Ishikawa (cell line): Measurements from ENCODE around the gene GARIN1A.

Experiments
- CEBPB ChIP-seq: IDR thresholded peaks from 2 replicates; pipeline ENCODE4 v1.6.1; 2012
- CREB1 ChIP-seq: IDR thresholded peaks from 2 replicates; pipeline ENCODE4 v1.6.1; 2012; ENCODE audit warnings: low read depth
- EGR1 ChIP-seq: IDR thresholded peaks from 2 replicates; pipeline ENCODE4 v1.6.1; 2012
- EP300 ChIP-seq: IDR thresholded peaks from 2 replicates; pipeline ENCODE4 v1.6.1; 2012; ENCODE audit warnings: borderline replicate concordance
- FOXM1 ChIP-seq: IDR thresholded peaks from 2 replicates; pipeline ENCODE4 v1.6.1; 2012; ENCODE audit warnings: low read depth, borderline replicate concordance
- MAX ChIP-seq: IDR thresholded peaks from 2 replicates; pipeline ENCODE4 v1.6.1; 2012
- REST ChIP-seq: IDR thresholded peaks from 2 replicates; pipeline ENCODE4 v1.6.1; 2012; ENCODE audit warnings: low read depth, mild to moderate bottlenecking
- TAF1 ChIP-seq: IDR thresholded peaks from 2 replicates; pipeline ENCODE4 v1.6.1; 2012; ENCODE audit warnings: low read depth, mild to moderate bottlenecking
- TCF12 ChIP-seq: IDR thresholded peaks from 2 replicates; pipeline ENCODE4 v1.6.1; 2012; ENCODE audit warnings: low read depth
- TEAD4 ChIP-seq: IDR thresholded peaks from 2 replicates; pipeline ENCODE4 v1.6.1; 2012
- USF1 ChIP-seq: IDR thresholded peaks from 2 replicates; pipeline ENCODE4 v1.6.1; 2012
- YY1 ChIP-seq: IDR thresholded peaks from 2 replicates; pipeline ENCODE4 v1.6.1; 2012; ENCODE audit warnings: low read depth
- ZBTB7A ChIP-seq: IDR thresholded peaks from 2 replicates; pipeline ENCODE4 v1.6.1; 2012; ENCODE audit warnings: low read depth

GRCh38 chr7:128660596-128660995 is 11.5 kb upstream of the GARIN1A start:
- TF ChIP-seq REST (no peak), MAX (no peak), FOXM1 (no peak), EP300 (no peak), USF1 (no peak), YY1 (no peak), ZBTB7A (no peak), CREB1 (no peak), TAF1 (no peak), TCF12 (no peak), EGR1 (no peak), TEAD4 (no peak), CEBPB (no peak)
